GM21717 (cell line): ENCODE measurements around the gene CROCC2.

Source experiments
- ATAC-seq: cut with Tn5 transposase; IDR thresholded peaks from one replicate; pipeline ENCODE4 v1.9.1; 2021; ENCODE audit warnings: mild to moderate bottlenecking, moderate library complexity; ENCODE audit not compliant: unreplicated experiment

CROCC2 gene

DNA sequence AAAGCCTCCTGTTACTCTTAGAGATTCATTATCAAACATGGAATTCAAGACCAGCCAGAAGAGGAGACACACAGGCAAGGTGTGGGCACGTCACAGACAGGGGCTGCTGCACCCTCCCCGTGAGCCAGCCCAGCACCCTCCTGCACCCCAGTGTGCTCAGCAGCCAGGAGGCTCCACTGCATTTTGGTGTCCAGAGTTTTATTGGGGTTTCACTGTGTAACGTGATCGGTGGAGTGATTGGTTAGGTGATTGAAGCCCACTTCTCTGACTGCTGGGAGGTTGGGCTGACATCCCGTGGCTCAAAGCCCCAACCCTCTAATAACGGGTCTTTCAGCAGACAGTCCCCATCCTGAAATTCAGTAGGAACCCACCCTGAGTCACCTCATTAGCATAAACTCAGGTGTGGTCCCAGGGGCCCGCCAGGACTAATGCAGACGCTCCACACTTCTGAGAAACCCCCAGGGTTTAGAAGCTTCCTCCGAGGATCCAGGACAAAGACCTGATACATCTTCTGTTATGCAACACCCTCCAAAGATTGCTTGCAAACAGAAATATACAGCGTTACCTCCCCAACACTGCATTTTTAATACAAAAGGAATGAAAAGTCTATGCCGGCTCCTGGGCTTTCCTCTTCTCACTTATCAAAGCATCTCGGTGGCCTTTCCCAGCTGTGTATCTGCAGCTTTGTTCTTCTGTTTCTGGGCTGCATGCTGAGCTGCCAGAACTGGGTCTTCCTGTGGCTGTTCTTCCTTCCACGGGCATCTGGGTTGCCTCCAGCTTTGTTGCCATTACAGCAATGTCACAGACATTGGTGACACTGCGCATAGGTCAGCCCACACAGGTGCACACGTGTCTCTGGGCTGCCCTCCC is 48.5 kb downstream of the CROCC2 start:
- ATAC-seq: no peak

DNA sequence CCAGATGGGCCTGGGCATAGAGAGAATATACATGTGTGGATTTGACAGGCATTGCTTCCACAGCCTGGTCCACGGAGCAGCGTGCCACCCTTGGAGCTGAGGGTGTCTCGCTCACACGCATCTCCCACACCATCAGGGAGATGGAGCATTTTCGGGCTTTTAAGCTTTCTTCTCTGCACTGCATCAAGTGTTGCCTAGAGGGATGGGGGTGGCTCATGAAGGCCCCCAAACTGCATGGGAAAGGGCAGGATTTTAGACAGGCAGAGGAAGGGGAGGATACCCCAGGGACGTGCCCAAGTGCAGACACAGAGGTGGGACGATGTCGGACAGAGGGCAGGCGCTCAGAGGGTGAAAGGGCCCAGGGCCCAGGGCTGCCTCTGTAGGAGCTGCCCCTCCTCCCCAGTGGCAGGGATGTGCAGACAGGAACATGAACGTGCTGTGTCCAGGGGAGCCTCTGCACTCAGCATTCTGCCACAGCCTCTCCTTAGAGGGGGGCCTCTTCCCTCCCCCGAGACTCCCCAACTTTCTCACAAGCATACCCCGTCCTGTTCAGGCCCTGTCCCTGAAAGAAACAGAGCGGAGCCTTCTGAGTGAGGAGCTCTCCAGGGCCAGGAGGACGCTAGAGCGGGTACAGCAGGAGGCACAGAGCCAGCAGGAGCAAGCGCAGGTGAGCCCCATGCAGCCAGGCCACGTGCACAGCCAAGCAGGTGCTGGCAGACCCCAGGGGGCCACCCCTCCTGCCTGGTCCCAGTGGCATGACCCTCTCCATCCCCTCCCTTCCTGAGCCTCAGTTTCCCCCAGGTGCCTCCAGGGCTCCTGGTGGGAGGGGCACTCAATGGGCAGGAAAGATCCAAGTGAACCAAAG is 49.4 kb downstream of the CROCC2 start:
- ATAC-seq: no peak

DNA sequence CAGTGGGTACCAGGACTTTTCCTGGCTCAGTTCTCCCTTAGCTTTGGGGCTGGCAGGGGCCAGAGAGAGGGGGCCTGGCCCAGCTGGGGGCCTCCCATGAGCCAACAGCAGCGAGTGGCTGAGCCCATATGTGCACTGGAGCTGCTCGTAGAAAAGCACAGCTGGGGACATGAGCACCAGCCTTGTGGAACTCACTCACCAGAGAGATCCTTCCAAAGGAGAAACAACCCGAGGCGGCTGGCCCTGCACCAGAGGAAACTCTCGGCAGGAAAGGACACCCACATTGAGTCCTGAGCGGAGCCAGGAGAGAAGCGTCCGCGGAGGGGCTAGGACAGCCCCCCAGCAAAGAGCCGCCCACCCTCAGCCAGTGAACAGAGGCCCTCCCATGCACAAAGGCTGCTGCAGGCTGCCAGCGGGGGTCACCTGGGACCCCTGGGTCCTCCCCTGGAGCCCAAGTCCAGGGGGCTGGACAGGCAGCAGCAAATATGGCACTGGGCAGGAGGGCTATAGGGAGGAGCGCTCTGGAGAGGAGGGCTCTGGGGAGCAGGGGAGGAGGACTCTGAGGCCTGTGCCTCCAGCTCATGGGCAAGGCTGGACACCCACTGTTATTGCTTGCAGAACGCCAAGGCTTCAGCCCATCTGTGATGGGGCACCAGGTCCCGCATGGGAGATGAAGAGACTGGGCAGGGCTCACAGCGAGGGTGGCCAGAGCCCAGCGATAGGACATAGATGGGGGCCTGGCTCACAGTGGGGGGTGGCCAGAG is 50.2 kb downstream of the CROCC2 start:
- no peak for ATAC-seq

DNA sequence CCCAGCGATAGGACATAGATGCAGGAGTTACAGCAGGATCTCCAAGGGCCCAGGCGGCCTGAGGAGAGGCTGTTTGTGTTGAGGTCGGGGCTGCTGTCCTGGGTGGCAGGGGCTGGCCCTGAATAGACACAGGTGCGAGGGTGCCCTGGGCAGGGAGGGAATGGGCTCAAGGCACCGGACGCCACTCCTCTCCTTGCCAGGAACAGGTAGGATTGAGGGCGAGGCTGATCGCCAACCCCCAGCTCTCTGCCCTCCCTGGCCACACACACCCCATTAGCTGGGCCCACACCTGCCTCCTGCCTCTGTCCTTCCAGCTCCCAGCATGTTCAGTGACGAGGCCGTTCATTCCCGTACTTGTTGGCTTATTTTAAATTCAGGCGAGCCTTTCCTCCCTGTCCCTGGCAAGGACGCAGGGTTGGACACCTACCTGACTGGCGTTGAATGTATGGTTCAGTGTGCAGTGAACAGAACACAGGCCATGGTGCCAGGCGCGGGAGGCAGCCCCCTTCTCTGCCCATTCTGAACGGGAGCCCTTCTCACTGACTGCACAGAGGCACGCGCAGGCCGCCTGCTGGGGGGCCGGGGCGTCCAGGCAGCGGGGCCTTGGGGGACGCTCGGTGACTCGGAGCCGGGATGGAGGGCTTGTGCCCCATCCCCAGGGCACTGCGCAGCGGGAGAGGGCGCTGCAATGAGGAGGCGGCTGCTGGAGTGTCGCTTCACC is 51.0 kb downstream of the CROCC2 start:
- no peak for ATAC-seq

DNA sequence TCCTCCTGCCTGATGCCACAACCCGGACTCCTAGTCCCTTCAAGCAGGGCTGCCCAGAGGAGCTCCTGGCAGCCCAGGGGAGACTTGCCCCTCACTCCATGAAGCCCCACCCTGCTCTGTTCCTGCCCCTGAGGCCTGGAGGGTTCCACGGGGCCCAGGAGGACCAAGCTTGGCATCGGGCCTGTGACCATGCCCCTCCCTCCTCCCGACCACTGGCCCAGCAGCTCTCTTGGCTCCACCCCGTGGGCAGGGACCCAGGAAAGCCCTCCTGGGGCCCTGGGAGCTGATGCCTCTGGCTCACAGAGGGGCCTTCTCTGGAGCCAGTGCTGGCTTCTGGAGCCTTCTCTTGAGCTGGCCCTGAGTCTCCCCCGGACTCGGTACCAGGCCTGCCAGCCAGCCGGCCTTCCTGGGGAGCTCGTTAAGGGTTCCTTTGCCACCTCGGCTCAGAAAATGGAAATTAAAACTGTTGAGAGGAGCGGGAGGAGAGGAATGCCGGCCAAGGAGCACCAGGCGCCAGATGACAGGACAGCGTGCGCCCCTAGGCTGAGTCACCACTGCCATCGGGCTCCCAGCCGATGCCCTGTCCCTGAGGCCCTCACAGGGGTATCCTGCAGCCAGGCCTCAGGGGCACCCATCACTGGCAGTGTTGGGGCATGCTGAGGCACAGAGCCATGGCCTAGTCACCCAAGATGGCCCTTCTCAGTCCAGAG is 51.7 kb downstream of the CROCC2 start:
- ATAC-seq: no peak

DNA sequence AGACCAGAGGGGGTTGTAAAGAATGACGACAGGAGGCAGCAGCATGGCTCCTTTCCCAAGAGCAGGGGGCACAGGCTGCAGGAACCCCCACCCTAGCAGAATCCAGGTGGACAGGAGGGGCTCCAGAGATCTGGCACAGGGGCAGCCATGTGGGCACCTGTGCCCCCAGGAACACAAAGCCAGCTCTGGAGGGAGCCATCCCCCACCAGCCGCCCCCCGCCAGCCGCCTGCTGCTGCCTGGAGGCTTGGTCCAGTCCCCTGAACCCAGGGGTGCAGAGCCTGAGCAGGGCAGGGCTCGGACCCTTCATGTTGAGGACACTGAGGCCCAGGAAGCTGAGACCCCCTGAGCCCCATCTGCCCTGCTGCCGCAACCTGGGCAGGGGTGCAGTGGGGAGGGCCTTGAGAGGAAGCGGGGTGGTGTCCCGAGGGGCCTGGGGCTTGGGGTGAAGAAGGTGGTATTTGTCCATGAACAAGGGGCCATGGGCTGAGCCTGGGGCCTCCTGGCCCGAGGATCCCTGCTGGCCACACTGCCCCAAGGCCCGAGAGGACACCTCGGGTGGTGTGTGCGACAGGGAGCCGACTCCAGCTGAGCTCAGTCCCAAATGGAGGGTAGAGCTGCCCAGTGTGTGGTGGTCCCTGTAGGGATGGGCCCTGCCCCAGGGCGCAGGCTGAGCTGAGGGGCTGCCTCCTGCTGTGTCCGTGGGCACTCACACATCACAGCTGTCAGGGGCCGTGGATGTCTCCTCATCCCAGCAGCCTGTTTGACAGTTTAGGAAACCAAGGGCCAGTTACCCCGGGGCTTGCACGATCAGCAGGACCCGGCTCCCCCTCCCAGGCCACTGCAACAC is 52.5 kb downstream of the CROCC2 start:
- ATAC-seq: no peak

DNA sequence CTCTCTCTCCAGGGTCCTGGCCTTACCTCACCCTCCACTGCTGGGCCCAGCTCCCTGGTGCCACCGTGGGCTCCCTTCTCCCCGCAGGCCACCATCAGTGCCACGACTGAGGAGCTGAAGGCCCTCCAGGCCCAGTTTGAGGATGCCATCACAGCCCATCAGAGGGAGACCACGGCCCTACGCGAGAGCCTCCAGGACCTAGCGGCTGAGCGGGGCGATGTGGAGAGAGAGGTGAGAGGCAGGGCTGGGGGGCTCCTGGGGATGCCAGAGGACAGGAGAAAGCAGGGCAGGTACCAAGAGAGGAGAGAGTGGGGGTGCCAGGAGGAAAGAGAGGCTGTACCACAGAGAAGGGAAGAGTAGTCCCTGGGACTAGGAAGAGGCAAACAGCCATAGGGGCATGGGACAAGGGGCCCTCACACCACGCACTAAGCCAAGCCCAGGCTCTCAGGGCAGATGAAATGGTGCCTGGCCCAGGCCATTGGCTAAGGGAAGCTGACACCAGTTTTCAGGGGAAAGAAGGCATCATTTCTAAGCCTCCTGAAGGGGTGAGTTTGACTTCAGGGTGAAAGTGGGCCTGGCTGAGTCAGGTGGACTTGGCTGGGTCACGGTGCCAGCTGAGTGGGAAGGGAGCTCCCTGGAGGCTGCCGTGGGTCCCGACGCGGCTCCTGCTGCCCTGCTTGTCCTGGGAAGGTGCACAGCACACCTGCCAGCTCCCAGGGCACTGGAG is 53.2 kb downstream of the CROCC2 start:
- no peak for ATAC-seq

DNA sequence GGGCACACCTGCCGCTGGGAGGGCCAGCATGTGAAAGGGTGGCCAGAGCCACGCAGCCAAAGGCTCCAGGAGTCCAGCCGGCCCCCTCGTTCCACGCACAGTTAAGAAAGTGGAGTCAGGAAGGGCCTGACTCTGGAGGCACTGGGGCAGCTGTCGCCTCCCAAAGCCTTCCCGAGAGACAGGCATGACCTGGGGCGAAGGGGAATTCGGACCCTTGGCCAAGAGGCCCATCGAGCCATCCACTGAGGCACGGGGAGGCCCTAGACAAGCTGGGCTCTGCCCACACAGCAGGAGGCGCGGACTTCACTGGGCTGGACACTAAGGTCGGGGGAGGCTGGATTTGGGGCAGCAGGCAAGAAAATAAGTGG is 53.8 kb downstream of the CROCC2 start:
- ATAC-seq: no peak

DNA sequence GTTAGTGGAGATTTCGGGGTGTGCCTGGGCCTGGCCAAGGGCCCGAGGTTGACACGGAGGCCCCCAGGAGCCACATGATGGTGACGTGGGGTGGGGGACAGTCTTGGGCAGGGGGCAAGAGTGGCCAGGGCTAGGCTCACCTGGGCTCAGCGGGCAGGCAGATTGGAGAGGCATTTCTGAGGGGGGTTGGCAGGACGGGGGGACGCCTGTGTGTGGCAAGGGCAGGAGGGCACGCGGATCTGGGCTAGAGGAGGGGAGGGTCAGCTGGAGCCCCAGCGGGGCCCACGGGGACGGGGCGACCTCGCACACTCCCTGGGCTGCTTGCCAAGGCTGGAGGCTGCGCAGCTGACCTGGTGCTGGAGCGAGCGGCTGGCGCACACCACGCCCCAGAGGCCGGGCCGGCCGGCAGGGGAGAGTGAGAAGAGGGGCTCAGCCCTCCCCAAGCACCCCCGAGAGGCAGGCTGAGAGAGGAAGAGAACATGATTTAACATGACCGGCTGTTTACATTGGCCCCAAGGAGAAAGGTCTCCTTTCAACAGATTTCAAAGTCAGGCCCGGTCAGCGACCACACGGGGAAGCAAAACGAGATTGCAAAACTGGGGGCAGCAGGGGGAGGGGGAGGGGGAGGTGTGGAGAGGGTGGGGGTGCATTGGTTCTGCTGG is 54.3 kb downstream of the CROCC2 start:
- no peak for ATAC-seq

DNA sequence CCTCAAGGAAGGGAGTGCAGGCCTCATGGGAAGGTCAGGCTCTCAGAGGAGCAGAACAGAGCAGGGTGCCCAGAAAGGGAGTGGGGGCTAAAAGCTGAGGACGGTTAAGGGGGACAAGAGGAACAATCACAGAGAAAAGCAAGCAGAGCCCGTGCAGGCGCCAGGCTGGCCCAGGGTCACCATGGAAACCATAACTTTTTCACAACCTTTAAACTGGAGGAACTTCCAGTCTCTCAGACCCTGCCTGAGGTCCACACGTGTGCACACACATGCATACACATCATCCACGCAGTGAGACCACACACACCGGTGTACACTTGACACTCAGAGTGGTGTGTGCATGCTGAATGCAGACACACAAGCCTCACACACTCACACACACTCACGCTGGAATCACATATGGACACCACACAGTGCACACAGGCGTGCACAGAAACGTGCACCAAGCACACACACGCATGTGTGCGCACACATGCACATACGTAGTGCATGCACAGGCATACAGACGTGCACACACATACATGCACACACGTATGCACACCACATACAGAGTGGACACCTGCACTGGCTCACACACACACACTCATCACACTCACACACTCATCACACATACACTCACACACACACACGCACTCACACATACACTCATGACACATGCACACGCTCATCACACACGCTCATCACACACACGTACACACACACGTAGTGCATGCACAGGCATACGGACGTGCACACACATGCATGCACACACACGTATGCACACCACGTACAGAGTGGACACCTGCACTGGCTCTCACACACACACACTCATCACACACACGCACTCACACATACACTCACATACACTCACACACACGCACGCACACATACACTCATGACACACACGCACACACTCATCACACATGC is 55.1 kb downstream of the CROCC2 start:
- ATAC-seq: no peak

DNA sequence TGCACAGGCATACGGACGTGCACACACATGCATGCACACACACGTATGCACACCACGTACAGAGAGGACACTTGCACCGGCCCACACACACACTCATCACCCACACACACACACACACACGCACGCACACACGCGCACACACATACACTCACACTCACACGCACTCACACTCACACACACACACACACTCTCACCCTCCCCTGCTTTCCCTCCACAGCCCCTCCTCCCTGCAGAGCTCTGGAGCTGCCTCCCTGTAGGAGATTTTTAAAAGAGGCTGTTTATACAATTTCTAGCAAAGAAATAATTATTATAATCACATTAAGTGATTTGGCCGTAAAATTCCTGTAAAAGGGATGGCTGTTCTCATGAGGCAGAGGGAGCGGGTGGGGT is 55.8 kb downstream of the CROCC2 start:
- ATAC-seq: no peak

DNA sequence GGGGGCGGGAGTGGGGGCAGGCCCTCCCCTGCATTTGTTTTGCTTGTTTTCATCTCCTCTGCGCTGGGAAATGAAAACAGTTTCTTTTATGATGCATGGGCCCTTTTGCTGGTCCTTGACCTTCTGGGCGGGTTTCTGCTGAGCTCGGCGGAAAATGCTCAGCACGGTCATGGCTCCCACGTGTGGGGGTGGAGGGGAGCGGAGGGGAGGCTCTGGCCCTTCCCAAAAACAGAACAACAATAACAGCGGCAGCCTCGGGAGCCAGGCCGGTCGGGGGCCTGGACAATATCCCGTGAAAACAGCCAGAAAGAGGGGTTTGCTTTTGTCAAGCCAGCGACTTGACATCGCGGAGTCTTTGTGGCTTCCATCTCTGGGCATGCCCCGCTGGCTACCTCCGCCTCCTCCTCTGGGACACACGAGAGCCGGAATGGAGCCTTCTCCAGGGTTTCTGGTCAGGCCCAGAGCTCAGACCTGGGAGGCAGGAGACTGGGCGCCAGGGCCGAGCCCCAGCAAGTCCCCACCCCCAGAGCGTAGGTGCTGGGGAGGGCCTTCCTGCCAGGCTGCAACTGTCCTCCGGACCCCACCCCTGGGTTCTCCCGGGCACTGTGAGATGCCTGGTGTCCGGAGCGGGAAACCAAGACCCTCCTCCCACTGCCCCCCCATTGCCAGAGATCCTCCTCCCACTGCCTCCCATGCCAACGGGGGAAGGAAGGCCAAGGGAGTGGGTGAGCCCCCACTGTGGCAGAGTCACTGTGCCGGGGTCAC is 56.3 kb downstream of the CROCC2 start:
- no peak for ATAC-seq

DNA sequence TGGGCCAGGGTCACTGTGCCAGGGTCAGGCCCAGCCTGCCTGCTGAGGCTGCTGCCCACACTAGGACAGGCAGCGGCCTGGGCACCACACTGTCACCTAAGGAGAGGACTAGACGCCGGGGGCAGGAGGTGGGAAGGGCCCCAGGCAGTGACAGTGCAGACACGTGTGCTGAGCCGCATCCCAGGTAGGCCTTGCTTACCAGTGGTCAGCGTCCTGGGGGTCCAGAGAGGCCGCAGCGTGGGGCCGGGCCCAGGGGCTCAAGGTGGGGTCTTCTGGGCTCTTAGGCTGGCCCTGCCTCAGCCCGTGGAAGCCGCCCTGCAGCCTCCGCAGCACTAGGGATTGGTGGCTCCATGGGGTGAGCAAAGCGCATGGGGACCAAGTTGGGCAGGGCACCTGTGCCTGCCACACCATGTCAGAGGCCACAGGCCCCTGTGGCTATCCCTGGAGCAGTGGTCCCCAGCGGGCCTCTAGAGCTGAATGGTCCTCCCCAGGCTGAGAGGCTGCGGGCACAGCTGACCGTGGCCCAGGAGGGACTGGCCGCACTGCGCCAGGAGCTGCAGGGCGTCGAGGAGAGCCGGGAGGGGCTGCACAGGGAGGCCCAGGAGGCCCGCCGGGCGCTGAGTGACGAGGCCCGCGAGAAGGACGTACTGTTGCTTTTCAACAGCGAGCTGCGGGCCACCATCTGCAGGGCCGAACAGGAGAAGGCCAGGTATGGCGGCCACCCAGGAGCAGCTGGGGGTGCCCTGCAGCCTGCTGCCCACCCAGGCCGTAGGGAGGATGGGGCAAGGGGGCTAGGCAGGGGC is 57.1 kb downstream of the CROCC2 start:
- no peak for ATAC-seq

DNA sequence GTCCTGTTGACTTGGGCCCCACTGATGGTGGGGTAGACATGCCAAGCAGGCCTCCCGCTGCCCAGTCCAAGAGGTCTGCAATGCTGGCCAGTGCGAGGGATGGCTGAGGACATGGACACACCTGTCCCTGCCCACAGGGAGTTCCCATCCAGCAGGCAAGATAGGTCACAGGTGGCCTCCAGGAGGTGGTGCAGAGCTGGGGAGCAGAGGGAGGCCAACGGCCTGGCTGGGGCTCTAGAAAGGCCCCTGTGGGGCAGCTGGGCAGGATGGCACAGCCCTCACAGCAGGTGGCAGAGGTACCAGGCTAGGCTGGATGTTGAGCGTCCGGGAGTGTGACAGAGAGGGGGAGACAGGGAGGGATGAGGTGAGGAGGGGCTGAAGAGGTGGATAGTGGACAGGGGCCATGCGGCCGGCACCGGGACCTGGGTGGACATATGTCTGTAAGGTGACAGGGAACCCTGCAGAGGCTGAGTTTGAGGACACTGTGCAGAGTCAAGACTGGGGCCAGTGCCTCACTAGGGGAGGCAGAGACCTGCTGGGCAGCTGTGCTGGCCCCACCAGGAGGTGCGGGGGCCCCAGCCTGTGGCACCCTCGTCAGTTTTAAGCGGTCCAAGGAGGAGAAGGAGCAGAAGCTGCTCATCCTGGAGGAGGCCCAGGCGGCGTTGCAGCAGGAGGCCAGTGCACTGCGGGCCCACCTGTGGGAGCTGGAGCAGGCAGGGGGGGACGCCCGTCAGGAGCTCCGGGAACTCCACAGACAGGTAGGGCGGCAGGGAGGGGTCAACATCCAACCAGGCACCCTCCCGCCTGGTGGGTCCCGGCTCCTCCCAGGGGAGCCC is 58.0 kb downstream of the CROCC2 start:
- no peak for ATAC-seq
